KBM-7 (cell line): Measurements from ENCODE around the gene RAP1B.
A peak's percentile ranks its signal among the peaks of the same experiment; 100 is the strongest.

Source experiments
- DNase-seq: peaks from one replicate; pipeline ENCODE4 v3.0.0-alpha.2; 2015
- in situ Hi-C: fragments of 300-500 bp; cut with MboI; formaldehyde crosslinking; loops from 2 replicates; pipeline ENCODE4 v1.14.3; 2020; ENCODE audit warnings: low sequenced_read_pairs, low pct_unique_long_range_greater_than_20kb, mixed read lengths

The RAP1B gene

GRCh38 chr12:68609998-68610369 lies 715 bp upstream of the RAP1B start:
- no peak for DNase-seq
- in situ Hi-C loops: no loop called here

- peak; percentile 78 for DNase-seq
- in situ Hi-C loops: no loop called here
Observed at GRCh38 chr12:68611094-68611805, 551 bp downstream of the RAP1B start.

- no peak for DNase-seq
- in situ Hi-C loops: no loop called here
Observed at GRCh38 chr12:68611806-68612160, 1.1 kb downstream of the RAP1B start.

DNA sequence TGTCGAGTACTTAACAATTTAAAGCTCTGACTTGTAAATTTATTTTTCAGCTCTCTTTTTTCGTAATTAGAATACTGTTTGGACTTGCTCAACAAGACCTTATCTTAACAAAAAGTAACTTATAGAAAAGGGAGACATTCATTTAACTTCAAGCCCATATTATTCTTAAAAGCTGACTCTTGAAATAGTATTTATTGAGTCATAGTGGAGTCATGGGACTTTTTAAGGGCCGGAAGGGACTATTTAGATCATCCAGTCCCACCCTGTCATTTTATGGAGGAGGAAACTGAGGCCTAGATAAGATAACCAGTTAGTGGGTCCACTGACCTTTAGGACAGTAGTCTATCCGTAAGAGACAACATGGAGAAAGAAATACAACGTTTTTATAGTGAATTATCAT lies 1.5 kb downstream of the RAP1B start:
- in situ Hi-C loops: no loop called here
- DNase-seq: no peak

DNA sequence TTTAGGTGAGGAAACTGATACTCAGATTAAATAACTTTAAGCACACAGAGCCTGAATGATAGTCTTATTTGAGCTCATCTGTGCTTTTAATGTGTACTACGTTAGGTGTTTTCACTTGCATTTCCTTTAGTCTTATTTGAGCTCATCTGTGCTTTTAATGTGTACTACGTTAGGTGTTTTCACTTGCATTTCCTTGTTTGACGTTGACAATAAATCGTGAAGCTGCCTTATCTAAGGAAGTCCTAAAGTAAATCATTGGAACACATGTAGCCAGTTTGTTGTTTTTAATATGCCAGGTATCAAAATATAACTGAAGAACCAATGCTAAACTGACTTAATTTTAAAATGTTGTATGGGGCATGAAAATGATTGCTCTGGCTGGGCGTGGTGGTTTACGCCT lies 2.0 kb downstream of the RAP1B start:
- in situ Hi-C loops: no loop called here
- DNase-seq: no peak

DNA sequence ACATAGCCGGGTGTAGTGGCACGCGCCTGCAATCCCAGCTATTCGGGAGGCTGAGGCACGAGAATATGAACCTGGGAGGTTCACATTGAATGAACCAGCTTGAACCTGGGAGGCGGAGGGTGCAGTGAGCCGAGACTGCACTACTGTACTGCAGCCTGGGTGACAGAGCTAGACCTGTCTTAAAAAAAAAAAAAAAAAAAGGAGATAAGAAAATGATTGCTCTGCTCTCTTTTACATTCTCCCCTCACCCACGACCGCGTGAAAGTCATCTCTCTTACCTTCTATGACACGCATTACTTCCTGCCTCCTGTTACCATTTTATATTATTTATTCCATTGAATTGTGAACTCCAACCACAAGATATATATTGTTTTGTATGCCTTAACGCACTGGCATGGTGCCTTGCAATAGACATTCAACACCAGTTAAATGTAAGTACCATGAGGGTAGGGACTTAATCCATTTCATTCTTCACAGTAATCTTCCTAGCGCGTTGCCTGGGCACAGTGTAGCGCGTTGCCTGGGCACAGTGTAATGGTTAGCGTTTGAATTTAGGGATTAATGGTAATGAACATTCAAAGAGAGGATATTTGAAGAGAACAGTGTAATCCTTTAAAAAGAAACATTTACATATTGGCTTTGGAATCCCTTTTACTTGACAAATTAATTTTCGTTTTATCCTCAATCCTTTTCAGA lies 2.7 kb downstream of the RAP1B start:
- in situ Hi-C loops: no loop called here

DNA sequence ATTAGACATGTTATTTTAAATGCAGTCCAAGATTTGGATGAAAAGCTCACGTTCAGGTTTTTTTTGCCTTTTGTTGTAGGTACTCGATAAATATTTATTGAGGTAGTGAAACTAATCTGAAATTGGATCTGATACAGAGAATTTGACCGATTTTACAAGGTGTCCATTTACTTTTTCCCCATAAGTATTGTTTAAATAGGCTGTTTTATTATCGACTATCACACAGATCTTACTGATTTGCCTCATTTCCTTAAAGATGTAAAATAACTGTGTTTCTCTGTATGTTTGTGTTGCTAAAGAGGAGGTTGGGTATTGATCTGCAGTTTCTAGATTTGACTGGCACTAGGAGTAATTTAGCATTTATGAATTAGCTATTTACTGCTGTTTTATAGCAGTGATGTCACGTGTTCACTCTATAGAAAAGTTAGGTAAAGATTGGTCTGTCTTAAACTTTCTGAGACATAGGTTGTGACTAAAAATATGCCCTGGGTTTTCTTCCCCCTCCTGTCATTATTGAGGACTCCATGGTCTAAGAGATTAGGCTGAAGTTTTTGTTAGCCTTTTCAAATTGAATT lies 3.5 kb downstream of the RAP1B start:
- no peak for DNase-seq
- in situ Hi-C loops: no loop called here

More for the DNA sequence above, 2.7 kb downstream of the RAP1B start:
- DNase-seq: no peak

GRCh38 chr12:68614769-68615168 lies 4.1 kb downstream of the RAP1B start:
- in situ Hi-C loops: no loop called here

DNA sequence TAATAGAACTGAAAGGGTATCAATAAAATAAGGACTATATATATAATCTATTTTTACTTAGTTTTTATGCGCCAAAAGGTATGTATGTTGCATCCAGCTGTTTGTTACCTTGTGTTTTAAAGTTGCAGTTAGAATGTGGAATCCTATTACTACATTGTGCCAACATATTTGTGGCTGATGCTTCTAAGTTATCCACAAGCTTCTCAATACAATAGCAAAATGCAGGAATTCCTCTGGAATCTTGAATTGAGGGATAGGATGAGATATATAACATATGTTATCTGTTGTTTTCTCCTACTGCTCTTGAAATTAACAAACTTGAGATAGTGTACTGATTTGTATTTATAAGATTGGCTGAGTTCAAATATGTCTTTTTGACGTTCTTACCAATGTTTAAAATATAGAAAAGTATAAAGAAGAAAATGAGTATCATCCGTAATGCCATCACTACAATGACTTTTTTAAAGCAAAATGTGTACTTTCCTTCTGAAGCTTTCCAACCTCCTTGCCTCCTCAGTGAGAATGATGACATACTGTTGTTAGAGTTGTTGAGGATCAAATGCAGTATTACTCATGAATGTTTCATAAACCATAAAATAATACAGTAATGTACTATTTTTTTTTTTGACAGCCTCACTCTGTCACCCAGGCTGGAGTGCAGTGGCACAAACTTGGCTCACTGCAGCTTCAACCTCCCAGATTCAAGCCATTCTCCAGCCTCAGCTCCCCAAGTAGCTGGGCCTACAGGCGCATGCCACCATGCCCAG lies 6.6 kb downstream of the RAP1B start:
- no peak for DNase-seq
- in situ Hi-C loops: no loop called here

More at GRCh38 chr12:68614769-68615168, 4.1 kb downstream of the RAP1B start:
- DNase-seq: no peak

DNA sequence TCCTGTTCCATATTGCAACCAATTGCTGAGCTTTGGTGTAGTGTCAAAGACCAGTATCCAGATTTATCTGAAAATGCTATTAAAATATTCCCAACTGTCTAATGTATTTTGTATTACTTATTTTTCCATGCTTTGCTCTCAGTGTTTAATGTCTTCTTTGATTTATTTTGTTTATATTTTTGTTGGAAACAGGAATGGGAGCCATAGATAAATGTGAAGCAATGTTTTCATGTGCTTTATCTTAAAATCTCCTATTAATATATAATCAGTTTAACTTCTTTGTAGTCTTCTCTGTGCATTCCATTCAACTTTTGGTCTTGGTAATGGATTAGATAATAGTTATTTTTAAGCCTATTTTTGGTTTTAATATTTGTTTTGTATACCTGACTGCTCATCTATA lies 8.8 kb downstream of the RAP1B start:
- in situ Hi-C loops: no loop called here

GRCh38 chr12:68620519-68621471 lies 10.1 kb downstream of the RAP1B start:
- in situ Hi-C loops: no loop called here
- no peak for DNase-seq

More for the DNA sequence above, 8.8 kb downstream of the RAP1B start:
- no peak for DNase-seq

GRCh38 chr12:68621472-68622081 lies 10.9 kb downstream of the RAP1B start:
- no peak for DNase-seq
- in situ Hi-C loops: no loop called here

GRCh38 chr12:68622250-68622649 lies 11.6 kb downstream of the RAP1B start:
- DNase-seq: no peak
- in situ Hi-C loops: no loop called here

DNA sequence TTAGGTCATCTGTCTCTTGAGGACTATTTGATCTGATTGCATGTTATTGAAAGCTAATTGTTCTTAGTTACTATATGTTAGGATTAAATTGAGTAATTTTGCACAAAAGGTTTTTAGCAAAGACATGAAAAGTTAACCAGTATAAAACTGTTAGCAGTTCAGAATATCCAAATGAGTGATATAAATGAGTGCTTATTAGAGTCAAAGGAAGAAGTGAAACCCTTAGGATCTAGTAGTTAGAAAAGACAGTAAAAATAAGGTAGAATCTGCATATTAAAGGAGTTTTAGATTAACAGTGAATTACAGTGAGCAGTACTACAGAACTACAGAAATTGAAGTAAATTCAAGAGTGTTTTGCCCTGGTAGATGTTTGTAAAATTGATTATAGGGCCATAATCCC lies 12.4 kb downstream of the RAP1B start:
- in situ Hi-C loops: no loop called here
- no peak for DNase-seq

GRCh38 chr12:68623984-68624383 lies 13.3 kb downstream of the RAP1B start:
- DNase-seq: no peak
- in situ Hi-C loops: no loop called here

GRCh38 chr12:68624933-68625332 lies 14.2 kb downstream of the RAP1B start:
- in situ Hi-C loops: no loop called here

GRCh38 chr12:68627673-68628319 lies 17.1 kb downstream of the RAP1B start:
- in situ Hi-C loops: no loop called here

More at GRCh38 chr12:68624933-68625332, 14.2 kb downstream of the RAP1B start:
- DNase-seq: no peak

GRCh38 chr12:68628698-68629097 lies 18.0 kb downstream of the RAP1B start:
- in situ Hi-C loops: no loop called here
- no peak for DNase-seq

More at GRCh38 chr12:68627673-68628319, 17.1 kb downstream of the RAP1B start:
- no peak for DNase-seq
